Measurements from ENCODE around the gene NDUFAF4. TPM values are rescaled to one million over a fixed set of nuclear protein-coding genes. Genes with fewer than 3 reads are reported as not detected.

The NDUFAF4 gene
- total and polyA plus RNA-seq, 2 of the 13 experiments (the other 11 are each of a cell fraction or from before 2014, with no cell fraction given) = 41.3 to 59.7 TPM

DNA sequence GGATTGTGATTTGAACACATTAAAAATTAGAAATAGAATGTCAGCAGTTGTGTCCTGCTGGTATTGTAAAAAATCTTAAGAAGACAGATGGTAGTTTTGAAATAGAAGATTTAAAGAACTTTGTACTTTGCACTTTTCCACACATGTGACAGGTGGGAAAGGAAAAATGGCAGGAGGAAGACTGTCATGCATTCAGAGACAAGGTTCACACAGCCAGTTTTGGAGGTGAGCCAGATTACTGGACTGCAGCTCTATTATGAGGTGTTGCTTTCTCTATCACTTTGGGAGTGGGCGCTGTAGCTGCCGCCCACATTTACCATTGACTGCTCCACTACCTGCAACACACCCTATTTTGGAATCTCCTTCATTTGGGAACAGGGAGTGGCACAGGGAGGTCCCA lies 12.1 kb upstream of the NDUFAF4 start:
- WGBS (ENCODE audit: low lambda C conversion rate) = 40% methylated on average over 2 of the region's 2 CpGs

DNA sequence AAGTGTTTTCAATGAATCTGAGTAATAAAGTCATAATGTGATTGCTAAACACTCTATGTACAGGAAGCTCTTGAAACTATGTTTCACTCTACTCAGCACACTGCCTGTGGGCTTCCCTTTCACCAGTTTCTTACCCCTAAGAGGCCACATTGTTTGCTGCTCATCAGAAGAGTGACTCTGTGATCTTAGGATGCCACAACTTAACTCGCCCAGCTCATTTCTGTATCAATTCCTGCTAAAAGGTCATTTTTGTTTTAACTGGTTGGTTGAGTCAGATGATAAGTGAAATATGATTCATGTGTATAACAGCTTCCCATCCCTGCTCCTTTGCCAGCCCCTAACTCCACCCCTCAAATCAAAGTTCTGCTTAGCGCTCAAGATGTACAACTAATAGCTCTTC lies 9.8 kb upstream of the NDUFAF4 start:
- H4K20me1 ChIP-seq (ENCODE audit: insufficient read depth, low read length) = no peaks in the 10 kb centered on the region
- ChIA-PET CTCF (ENCODE audit: low intra/inter-chr PET ratio, low total read pairs) (no interaction called here), POLR2A (interaction anchor here (2.4 kb wide), 1 partner anchor 10 kb away, joined by 11 read pairs; the partner anchor contains the start of gene NDUFAF4)
- no peaks in the 10 kb centered on the region for H3K36me3 ChIP-seq (replicated peaks in 1 of 2; ENCODE audit: control insufficient read depth in 1 of 2, insufficient read depth in 2 of 2, low read length in 2 of 2)
- H3K4me2 ChIP-seq (ENCODE audit: low read depth, low read length) = no peak overlapping the region
- H3K4me3 ChIP-seq (replicated peaks in 1 of 3; ENCODE audit: insufficient read depth in 1 of 3, low read depth in 2 of 3, low read length in 3 of 3) = no peak overlapping the region
- no peak overlapping the region for H2AFZ ChIP-seq (ENCODE audit: low read length)
- no peaks in the 10 kb centered on the region for H3K4me1 ChIP-seq (ENCODE audit: insufficient read depth, low read length)
- FAIRE-seq (no peak), DNase-seq (ENCODE audit: low spot score) (no peak), ATAC-seq (no peak)
- no peak overlapping the region for H3K9ac ChIP-seq (ENCODE audit: insufficient read depth, low read depth, low read length)
- no TSS peak for BruUV-seq (replicated peaks)
- in situ Hi-C loops (cut with HindIII; ENCODE audit: extremely low pct_ligation_motif_present, low pct_unique_long_range_greater_than_20kb) = no loop called here
- 5% methylated on average over 2 of the region's 2 CpGs for WGBS (ENCODE audit: low lambda C conversion rate)
- H3K27me3 ChIP-seq (ENCODE audit: control insufficient read depth in 1 of 2, insufficient read depth in 2 of 2, low read length in 2 of 2) = peaks cover 0 to 7% of the 10 kb centered on the region in 2 experiments; a peak in 1 of 5 replicates
- H3K9me3 ChIP-seq (ENCODE audit: low read length) = no peaks in the 10 kb centered on the region
- H3K79me2 ChIP-seq (ENCODE audit: insufficient read depth, low read length) = no peaks in the 10 kb centered on the region
- H3K27ac ChIP-seq (ENCODE audit: extremely low read length, insufficient read depth, low read length) = no peak overlapping the region
- intact Hi-C loops (cut with micrococcal nuclease; ENCODE audit: unreplicated experiment) = no loop called here
- TF ChIP-seq RAD51 (IDR thresholded peaks at IDR 0.05; ENCODE audit: borderline replicate concordance) (no peak), ZNF33B (CRISPR knock-in tag; IDR thresholded peaks at IDR 0.05) (no peak), MIXL1 (CRISPR knock-in tag; IDR thresholded peaks at IDR 0.05) (no peak), TCF12 (IDR thresholded peaks at IDR 0.05) (no peak), TCF12 (CRISPR knock-in tag; IDR thresholded peaks at IDR 0.05) (no peak), BRCA1 (CRISPR knock-in tag; IDR thresholded peaks at IDR 0.05) (no peak), FOXP1 (IDR thresholded peaks at IDR 0.05) (no peak), FOXP1 (CRISPR knock-in tag; IDR thresholded peaks at IDR 0.05) (no peak), U2AF2 (IDR thresholded peaks at IDR 0.05; ENCODE audit: low read depth, low read length) (no peak), CREB1 (IDR thresholded peaks at IDR 0.05) (no peak), CREB1 (CRISPR knock-in tag; IDR thresholded peaks at IDR 0.05) (no peak), SIX1 (CRISPR knock-in tag; IDR thresholded peaks at IDR 0.05; ENCODE audit: borderline replicate concordance) (no peak), ZNF724P (CRISPR knock-in tag; IDR thresholded peaks at IDR 0.05; ENCODE audit: borderline replicate concordance) (no peak), NR1H2 (CRISPR knock-in tag; IDR thresholded peaks at IDR 0.05; ENCODE audit: borderline replicate concordance, low read depth) (no peak), TBX3 (IDR thresholded peaks at IDR 0.05; ENCODE audit: borderline replicate concordance) (no peak)
- TF ChIP-seq, protein P1, sequence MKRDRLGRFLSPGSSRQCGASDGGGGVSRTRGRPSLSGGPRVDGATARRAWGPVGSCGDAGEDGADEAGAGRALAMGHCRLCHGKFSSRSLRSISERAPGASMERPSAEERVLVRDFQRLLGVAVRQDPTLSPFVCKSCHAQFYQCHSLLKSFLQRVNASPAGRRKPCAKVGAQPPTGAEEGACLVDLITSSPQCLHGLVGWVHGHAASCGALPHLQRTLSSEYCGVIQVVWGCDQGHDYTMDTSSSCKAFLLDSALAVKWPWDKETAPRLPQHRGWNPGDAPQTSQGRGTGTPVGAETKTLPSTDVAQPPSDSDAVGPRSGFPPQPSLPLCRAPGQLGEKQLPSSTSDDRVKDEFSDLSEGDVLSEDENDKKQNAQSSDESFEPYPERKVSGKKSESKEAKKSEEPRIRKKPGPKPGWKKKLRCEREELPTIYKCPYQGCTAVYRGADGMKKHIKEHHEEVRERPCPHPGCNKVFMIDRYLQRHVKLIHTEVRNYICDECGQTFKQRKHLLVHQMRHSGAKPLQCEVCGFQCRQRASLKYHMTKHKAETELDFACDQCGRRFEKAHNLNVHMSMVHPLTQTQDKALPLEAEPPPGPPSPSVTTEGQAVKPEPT (CRISPR knock-in tag; IDR thresholded peaks at IDR 0.05; ENCODE audit: low read depth) = no peak

More for the DNA sequence above, 12.1 kb upstream of the NDUFAF4 start:
- intact Hi-C loops (cut with micrococcal nuclease; ENCODE audit: unreplicated experiment) = no loop called here
- no peak overlapping the region for H2AFZ ChIP-seq (ENCODE audit: low read length)
- in situ Hi-C loops (cut with HindIII; ENCODE audit: extremely low pct_ligation_motif_present, low pct_unique_long_range_greater_than_20kb) = no loop called here
- DNase-seq (ENCODE audit: low spot score) = no peak
- BruUV-seq (replicated peaks) = no TSS peak
- no peak overlapping the region for H3K4me2 ChIP-seq (ENCODE audit: low read depth, low read length)
- no peak overlapping the region for H3K4me3 ChIP-seq (replicated peaks in 1 of 3; ENCODE audit: insufficient read depth in 1 of 3, low read depth in 2 of 3, low read length in 3 of 3)
- no peaks in the 10 kb centered on the region for H3K36me3 ChIP-seq (replicated peaks in 1 of 2; ENCODE audit: control insufficient read depth in 1 of 2, insufficient read depth in 2 of 2, low read length in 2 of 2)
- H4K20me1 ChIP-seq (ENCODE audit: insufficient read depth, low read length) = no peaks in the 10 kb centered on the region
- H3K27ac ChIP-seq (ENCODE audit: extremely low read length, insufficient read depth, low read length) = no peak overlapping the region
- H3K9ac ChIP-seq (ENCODE audit: insufficient read depth, low read depth, low read length) = no peak overlapping the region
- no peak for TF ChIP-seq CHCHD3 (CRISPR knock-in tag; IDR thresholded peaks at IDR 0.05)
- TF ChIP-seq, protein P2, sequence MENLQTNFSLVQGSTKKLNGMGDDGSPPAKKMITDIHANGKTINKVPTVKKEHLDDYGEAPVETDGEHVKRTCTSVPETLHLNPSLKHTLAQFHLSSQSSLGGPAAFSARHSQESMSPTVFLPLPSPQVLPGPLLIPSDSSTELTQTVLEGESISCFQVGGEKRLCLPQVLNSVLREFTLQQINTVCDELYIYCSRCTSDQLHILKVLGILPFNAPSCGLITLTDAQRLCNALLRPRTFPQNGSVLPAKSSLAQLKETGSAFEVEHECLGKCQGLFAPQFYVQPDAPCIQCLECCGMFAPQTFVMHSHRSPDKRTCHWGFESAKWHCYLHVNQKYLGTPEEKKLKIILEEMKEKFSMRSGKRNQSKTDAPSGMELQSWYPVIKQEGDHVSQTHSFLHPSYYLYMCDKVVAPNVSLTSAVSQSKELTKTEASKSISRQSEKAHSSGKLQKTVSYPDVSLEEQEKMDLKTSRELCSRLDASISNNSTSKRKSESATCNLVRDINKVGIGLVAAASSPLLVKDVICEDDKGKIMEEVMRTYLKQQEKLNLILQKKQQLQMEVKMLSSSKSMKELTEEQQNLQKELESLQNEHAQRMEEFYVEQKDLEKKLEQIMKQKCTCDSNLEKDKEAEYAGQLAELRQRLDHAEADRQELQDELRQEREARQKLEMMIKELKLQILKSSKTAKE (CRISPR knock-in tag; IDR thresholded peaks at IDR 0.05; ENCODE audit: borderline replicate concordance) = no peak
- no peak for TF ChIP-seq SP140L (CRISPR knock-in tag; IDR thresholded peaks at IDR 0.05; ENCODE audit: borderline replicate concordance)
- no peak for ATAC-seq
- ChIA-PET CTCF (ENCODE audit: low intra/inter-chr PET ratio, low total read pairs) (no interaction called here), POLR2A (interaction anchor here (1.2 kb wide), 1 partner anchor 15 kb away, joined by 4 read pairs; the partner anchor contains the start of gene KLHL32)
- H3K9me3 ChIP-seq (ENCODE audit: low read length) = no peaks in the 10 kb centered on the region
- H3K4me1 ChIP-seq (ENCODE audit: insufficient read depth, low read length) = no peaks in the 10 kb centered on the region
- FAIRE-seq = no peak
- peaks cover 0 to 16% of the 10 kb centered on the region in 2 experiments; a peak in 1 of 5 replicates for H3K27me3 ChIP-seq (ENCODE audit: control insufficient read depth in 1 of 2, insufficient read depth in 2 of 2, low read length in 2 of 2)
- no peaks in the 10 kb centered on the region for H3K79me2 ChIP-seq (ENCODE audit: insufficient read depth, low read length)

All from HepG2 (cell line).